RCC 7860 (cell line): ENCODE data around the gene RAB11A.

Experiments used
- DNase-seq: peaks from one replicate; pipeline ENCODE4 v3.0.0-alpha.2; 2015; ENCODE audit warnings: low spot score
- FAIRE-seq: peaks from 2 replicates; lab custom pipeline; 2012; peaks lifted over from hg19 to GRCh38; lab: Jason Lieb, UNC

Gene RAB11A

DNA sequence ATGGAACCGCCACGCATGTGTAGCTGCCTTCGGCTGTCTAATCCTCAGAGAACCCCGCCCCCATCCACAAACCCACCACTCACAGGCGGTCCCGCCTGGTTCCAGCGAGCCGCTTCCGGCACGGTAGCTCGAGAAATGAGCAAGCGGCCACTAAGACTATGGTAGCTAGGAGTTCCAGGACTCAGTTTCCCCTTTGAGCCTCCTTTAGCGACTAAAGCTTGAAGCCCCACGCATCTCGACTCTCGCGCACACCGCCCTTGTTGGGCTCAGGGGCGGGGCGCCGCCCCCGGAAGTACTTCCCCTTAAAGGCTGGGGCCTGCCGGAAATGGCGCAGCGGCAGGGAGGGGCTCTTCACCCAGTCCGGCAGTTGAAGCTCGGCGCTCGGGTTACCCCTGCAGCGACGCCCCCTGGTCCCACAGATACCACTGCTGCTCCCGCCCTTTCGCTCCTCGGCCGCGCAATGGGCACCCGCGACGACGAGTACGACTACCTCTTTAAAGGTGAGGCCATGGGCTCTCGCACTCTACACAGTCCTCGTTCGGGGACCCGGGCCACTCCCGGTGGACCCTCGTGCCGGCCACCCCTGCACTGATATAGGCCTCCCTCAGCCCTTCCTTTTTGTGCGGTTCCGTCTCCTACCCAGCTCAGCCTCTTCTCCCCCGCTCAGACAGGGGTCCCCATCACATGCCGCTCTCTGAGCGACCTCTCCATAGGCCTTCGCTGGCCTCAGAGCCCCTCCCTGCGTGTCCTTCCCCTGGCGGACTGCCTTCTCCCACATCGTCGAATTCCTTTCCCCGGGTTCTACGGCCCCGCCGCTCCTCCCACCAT lies at the start of gene RAB11A:
Gene RAB11A (plus strand): TSS at position 366 of the 828 bp plus-strand sequence. CDS start 95 bp downstream, at position 461.
- peak; percentile 92 for DNase-seq
- FAIRE-seq, result no peak

DNA sequence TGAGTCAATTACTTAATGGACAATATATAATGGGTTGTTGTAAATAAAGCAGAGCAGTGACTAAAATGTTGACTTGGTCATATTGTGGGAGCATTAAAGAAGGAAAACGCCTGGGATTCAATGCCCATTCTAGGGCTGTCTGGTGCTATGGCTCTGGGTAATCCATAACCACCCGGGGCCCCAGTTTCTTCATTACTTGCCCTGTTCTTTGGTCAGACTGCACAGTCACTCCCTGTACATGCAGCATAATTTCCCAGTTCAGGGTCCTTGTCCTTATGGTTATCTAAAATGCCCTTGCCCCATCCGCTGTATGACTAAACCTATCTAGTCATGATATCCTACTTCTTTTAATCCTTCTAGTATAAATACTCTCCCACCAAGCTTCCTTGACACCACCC lies 49.7 kb upstream of the RAB11A start:
- FAIRE-seq, result no peak
- no peak for DNase-seq

DNA sequence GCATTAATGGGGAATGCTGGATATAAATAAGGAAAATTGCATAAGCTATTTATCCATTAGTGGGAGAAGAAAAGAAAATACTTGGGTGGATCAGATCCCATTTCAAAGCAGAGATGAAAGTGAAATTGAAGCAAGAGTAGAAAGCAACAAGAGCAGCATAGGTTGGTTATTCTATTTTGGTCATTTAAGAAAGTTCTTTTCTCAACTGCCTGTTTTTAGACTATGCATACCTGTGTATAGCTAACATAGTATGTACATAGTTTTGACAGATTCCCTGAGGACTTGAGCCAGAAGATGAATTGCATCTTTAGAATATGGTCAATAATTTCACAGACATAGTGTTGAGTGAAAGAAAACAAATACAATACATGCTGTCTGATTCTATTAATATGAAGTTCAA lies 48.2 kb upstream of the RAB11A start:
- FAIRE-seq, result no peak
- no peak for DNase-seq

DNA sequence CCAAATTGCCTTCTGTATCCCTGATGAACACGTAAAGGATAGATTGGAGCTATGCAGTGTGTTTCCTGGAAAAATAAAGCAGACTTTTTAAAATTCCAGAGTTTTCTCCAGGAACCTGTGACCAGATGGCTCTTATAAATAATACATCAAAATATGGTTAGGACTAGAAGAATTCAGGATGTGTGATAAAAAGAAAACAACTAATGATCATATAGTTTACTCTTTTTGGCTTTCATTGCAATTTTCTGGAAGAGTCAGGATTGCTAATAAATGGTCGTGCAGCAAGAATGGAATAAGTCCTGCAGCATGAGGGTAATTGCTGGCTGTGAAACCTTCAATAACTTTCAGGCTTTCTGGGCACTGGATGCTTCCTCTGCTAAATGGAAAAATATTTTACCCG lies 47.0 kb upstream of the RAB11A start:
- FAIRE-seq, result no peak
- DNase-seq, result no peak

DNA sequence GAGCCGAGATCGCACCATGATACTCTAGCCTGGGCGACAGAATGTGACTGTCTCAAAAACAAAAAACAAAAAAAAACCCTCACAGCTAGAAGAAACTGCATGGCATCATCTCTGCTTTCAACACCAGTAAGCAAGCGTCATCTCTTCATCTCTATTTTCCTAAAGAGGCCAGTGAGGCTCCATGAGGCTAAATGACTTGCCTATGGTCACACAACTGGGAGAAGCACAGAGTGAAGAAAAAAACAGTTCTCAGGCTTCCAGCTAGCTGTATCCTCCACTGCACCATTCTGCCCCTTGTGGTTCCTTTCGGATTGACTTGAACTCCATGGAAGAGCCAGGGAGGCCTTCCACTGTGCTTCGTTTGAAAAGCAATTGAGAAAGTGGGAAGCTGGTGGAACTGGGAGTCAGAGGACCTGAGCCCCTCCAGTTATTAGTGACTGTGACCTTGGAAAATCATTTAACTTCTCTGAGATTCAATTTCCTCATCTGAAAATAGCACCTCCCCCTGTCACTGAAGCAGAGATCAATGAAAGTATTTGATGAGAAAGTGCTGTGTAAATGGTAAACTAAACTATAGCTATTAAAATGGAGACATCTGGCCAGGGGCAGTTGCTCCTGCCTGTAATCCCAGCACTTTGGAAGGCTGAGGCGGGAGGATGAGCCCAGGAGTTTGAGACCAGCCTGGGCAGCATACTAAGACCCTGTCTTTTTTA lies 45.1 kb upstream of the RAB11A start:
- DNase-seq (peak; percentile 34), FAIRE-seq (no peak)

DNA sequence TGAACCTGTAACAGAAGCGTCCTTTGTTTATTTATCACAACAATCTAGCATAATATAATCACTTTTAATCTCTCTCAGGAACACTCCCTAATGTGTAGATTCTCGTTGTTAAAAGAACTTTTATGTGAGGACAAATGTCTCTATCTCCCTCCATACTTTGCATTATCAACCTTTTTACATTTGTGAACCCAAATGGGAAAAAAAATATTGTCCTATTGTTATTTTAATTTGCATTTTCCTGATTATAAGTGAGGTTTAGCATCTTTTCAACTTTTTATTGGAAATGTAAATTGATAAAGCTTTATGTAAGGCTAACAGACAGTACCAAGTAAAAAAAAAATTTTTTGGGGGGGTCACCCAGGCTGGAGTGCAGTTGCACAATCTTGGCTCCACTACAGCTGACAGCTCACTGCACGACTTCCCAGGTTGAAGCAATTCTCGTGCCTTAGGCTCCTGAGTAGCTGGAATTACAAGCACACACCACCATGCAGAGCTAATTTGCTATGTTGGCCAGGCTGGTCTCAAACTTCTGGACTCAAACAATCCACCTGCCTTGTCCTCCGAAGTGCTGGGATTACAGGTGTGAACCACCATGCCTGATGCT lies 44.2 kb upstream of the RAB11A start:
- no peak for FAIRE-seq
- no peak for DNase-seq

DNA sequence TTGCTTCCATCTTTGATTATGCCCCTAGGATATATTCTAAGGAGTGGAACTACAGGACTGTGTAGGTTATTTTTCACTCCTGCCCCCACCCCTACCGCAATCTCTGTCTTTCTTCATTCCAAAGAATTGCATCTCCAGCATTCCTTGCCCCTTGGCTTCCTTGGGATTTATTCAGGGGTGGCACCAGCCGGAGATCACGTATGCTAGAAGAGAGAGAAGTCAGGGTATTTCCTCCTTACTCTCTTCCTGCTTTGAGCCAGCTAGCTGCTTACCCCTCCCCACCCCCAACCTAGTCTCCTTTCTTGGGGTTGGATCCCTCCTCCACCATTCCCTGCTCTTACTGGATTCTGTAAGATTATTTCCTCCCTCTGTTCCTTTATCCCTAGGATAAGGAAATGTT lies 42.2 kb upstream of the RAB11A start:
- no peak for FAIRE-seq
- no peak for DNase-seq

DNA sequence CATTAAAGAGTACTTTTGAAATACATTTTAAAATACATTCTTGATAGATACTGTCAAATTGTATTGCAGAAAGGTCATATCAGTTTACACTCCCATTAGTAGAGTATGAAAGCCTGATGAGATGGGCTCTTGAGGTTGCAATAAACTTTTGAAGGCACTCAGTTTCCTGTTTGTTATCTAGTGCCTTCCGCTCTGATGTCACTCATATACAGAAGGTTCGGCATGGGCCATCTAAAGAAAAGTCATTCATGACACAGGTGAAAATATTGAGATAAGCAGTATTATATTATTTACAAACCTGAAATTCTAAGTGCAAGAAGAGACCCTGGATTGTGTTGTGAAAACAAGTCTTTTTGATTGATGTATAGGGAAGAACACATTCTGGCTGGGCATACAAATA lies 40.7 kb upstream of the RAB11A start:
- FAIRE-seq, result no peak
- DNase-seq, result no peak

DNA sequence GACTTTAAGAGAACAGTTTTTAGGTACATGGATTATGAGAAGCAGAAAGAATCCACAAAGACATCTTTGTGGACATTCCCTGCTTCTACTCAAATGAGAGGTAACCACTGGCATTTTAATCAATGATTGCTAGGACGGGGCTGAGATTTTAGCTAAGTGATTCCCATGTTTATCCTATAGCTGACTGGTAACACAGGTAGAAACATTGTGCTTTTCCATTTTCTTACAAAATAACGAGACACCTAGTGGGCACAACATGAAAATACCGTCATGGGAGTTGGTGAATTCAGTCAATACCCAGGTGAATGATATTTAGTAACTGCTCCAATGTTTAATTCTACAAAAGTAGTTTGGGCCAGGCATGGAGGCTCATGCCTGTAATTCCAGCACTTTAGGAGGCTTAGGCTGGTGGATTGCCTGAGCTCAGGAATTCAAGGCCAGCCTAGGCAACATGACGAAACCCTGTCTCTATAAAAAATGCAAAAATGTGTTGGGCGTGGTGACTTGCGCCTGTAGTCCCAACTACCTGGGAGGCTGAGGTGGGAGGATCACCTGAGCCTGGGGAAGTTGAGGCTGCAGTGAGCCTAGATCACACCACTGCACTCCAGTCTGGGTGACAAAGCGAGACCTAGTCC lies 40.0 kb upstream of the RAB11A start:
- DNase-seq (no peak), FAIRE-seq (no peak)

DNA sequence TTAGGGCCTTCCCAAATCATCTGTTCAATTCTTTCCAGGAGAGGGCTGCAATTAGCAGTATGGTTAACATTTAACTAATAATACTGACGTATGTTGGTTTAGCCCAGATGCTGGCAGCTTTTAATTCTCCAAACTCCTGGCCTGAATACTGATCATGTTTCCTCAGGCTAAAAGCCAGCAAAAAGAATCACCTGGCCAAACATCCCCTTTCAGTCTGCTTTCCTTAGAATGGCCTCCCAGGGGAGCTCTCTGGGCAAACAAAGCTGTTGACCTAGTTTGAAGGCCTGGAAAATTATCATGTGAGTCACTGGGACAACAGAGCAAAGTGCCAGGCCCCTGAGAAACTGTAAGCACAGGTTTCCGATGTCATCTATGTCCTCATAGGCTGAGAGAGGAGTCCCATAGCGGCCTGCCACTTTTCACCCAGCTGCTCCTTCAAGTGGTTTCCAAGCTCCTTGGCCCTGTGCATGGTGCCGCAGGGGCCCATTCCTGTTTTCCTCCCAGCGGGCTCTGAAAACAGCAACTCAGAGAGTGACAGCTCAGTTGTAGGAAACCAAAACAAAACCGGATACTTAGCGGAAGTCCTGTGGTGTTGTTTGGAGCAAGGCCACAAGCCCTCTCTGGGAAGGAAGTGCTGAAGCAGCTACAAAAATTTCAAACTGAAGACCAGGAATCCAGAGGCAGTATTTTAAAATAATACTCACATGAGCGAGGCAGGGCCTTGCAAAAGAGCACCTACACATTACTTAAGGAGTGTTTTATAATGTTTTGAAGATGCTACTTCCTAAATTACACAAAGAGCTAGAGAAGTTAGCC lies 36.5 kb upstream of the RAB11A start:
- DNase-seq (peak; percentile 79), FAIRE-seq (peak; percentile 56)

DNA sequence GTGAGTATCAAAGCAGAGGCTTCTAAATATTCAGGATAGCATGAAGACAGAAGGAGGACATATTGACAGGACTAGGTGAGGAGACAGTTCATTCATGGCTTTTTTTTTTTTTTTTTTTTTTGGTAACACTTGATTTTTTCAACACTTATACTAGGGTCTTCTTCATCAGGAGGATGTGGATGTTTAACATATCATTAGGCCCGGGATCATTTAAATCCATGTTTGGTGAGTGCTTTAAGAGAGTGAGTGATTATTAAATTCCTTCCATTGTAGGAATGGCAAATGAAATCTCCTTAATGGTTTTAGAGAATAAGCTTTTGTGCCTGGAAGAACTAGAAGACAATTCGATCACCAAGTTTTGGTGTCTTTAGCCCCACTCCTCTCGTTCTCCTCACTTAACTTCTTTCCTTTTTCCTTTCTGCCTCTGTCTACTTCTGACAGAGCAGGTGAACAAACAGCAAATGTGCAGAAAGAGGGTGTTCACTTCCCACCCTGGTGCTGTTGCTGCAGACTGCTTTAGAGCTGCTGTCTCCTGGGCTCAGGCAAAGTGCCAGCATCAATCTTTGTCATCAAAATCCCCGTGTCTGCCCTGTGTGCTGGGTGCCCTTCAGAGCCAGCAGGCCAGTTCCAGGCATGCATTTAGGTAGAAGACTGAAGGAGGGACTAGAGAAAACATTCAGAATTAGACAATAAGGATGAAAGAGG lies 35.6 kb upstream of the RAB11A start:
- no peak for DNase-seq
- FAIRE-seq, result no peak

DNA sequence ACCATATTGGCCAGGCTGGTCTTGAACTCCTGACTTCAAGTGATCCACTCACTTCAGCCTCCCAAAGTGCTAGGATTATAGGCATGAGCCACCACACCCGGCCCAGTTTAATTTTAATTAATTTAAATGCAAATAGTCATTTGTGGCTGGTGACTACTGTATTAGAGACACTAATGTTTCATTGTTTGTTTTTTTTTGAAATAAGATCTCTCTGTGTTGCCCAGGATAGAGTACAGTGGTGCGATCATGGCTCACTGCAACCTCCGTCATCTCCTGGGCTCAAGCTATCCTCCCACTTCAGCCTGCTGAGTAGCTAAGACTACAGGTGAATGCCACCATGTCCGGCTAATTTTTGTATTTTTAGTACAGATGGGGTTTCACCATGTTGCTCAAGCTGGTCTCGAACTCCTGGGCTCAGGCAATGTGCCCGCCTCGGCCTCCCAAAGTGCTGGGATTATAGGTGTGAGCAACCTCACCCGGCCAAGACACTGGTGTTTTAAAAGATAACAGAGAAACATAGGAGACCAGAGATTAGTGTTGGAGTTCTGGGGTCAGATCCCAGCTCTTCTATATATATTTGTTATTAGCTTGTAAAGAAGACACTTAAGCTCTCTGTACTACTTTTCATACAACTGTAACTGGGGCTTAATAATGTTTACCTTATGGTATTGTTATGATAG lies 34.5 kb upstream of the RAB11A start:
- FAIRE-seq, result no peak
- DNase-seq, result no peak

DNA sequence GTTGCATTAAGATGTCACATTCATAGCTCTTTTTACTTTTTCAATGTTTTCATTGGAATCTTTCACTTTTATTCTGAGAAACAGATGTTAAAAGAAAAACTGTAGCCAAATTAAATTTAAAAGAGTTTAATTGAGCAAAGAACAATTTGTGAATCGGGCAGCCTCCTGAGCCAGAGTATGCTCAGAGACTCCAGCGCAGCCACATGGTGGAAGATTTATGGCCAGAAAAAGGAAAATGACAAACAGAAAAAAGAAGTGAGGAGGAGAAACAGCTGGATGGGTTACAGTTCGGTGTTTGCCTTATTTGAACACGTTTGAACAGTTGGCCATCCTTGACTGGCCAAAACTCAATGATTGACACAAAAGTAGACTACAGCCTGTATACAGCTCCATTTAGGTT lies 33.8 kb upstream of the RAB11A start:
- DNase-seq (no peak), FAIRE-seq (no peak)

DNA sequence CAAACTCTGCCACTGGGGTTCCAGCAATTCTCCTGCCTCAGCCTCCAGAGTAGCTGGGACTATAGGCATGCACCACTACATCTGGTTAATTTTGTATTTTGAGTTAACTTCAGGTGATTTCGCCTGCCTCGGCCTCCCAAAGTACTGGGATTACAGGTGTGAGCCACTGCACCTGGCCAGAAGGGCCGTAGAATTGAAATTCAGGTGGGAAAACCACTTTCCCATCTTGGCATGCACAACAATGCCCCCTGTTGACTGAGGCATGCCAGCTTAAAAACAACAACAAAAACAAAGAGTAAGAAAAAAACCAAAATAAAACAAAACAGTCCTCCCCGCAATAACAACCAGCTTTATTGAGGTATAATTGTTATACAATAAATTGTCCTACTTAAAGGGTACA lies 32.6 kb upstream of the RAB11A start:
- DNase-seq (no peak), FAIRE-seq (no peak)

DNA sequence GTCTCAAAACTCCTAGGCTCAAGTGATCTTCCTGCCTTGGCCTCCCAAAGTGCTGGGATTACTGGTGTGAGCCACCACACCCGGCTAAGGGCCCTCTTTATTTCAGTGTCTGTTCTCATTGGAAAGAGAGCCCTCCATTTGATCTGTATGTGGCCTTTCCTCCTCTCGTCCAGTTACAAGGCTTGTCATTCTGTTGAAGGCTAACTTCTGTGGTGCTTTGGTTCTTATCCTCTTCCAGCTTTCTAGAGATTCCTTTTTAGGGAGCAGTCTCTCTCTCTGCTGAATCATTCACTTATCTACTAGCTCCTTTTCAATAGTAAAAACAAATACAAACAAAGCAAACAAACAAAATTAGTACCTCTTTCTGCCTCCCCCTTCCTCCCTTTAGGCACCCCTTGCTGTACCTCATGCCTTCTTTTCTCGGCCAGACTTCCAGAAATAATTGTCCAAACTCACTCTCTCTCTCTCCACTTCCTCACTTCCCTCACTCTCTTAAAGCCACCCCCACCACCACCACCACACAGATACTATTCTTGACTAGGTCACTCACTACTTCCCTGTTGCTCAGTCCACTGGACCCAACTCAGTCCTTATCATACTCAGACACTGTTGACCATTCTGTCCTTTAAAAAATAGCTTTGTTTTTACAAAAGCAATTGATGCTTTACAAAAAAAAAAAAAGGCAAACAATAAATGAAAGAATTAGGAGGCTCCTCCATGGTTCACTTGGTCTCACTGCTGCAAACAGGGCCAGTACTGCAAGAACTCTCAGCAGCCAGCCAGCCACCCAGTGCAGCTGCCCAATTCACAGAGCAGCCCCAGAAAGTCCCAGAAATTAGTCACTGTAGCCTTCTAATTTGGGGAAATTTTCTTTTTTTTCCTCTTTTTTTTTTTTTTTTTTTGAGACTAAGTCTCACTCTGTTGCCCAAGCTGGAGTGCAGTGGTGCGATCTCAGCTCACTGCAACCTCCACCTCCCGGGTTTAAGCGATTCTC lies 31.7 kb upstream of the RAB11A start:
- FAIRE-seq (no peak), DNase-seq (no peak)

DNA sequence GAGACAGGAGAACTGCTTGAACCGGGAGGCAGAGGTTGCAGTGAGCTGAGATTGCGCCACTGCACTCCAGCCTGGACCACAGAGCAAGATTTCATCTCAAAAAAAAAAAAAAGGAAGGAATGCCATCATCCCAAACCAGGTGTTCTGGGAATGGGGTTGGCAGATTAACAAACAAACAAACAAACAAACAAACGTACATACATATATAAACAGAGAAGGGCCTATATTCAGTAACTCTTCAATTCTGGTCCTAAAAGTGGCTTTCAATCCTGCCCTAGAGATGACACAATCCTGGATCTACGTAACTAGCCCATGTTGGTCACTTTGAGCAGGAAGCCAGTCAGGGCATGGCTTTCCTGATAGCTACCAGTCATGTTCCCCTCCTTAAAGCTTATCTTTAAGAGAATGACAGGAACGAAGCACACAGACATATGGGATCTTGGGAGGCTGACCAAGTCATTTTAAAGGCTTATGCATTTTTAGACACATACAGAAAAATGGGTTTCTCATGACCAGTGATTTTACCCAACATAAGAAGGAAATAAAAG lies 29.9 kb upstream of the RAB11A start:
- FAIRE-seq (no peak), DNase-seq (no peak)

DNA sequence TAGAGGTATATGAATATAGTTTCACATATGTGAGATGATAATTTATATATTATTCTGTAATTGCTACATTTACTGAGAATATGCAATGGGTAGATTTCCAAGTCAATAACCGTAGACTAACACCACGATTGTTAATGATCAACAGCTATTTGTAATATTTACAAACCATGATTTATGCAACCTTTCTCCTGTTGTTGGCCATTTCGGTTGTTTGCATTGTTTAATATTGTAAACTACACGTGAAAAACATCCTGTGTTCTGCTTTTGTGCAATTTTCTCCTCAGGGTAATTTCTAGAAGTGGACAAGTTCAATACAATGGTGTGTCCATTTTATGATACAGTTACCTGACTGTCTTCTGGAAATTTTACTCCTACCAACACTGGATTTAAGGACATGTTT lies 29.3 kb upstream of the RAB11A start:
- FAIRE-seq, result no peak

More for the DNA sequence above, 29.3 kb upstream of the RAB11A start:
- no peak for DNase-seq
